ENCODE measurements around the gene DNAH12. TPM values are rescaled to one million over a fixed set of nuclear protein-coding genes. Genes with fewer than 3 reads are reported as not detected.
"Not testable (repeated sequence)": the region's sequence is repeated elsewhere in the genome, so short reads cannot be mapped to it uniquely, and the experiment has no call there.

The DNAH12 gene
- total RNA-seq, 1 experiment from 2014 or later = 0.45 TPM

- no peaks in the 10 kb centered on the region for H3K9me3 Mint-ChIP-seq (ENCODE audit: unreplicated experiment)
- H3K27me3 Mint-ChIP-seq (ENCODE audit: insufficient read depth, unreplicated experiment) = no peaks in the 10 kb centered on the region
- H3K4me3 Mint-ChIP-seq (ENCODE audit: unreplicated experiment) = no peak overlapping the region
- Histone ChIP-seq H3K4me3 (ENCODE audit: low read depth, low read length) (no peak overlapping the region), H3K27me3 (replicated peaks; ENCODE audit: control insufficient read depth, insufficient read depth, low read length) (no peaks in the 10 kb centered on the region), H3K4me1 (peaks cover 25% of the 10 kb centered on the region), H3K9me3 (peaks cover 5% of the 10 kb centered on the region; the same call in 1 of the 2 replicates), H3K36me3 (ENCODE audit: control insufficient read depth, insufficient read depth, low read length) (no peaks in the 10 kb centered on the region)
- BruUV-seq (replicated peaks) = no TSS peak
- H3K27ac Mint-ChIP-seq (ENCODE audit: unreplicated experiment) = peak overlapping the region; percentile 33
- intact Hi-C loops (cut with micrococcal nuclease; ENCODE audit: unreplicated experiment) = no loop called here
- ChIA-PET POLR2A (no interaction called here), CTCF (no interaction called here)
- H3K36me3 Mint-ChIP-seq (ENCODE audit: insufficient read depth, unreplicated experiment) = no peaks in the 10 kb centered on the region
- DNase-seq = no peak
- H3K4me1 Mint-ChIP-seq (ENCODE audit: low read depth, unreplicated experiment) = peaks cover 14% of the 10 kb centered on the region
- TF ChIP-seq CTCF (IDR thresholded peaks at IDR 0.05; ENCODE audit: insufficient read depth in 1 of 2, low read depth in 1 of 2, low read length in 1 of 2, severe bottlenecking in 1 of 2, unreplicated experiment in 1 of 2) = no peak
These were observed 208.7 kb downstream of the DNAH12 start for GRCh38 chr3:57335283-57335938.

GRCh38 chr3:57331078-57331610, 213.0 kb downstream of the DNAH12 start:
- no peaks in the 10 kb centered on the region for H3K9me3 Mint-ChIP-seq (ENCODE audit: unreplicated experiment)
- no peaks in the 10 kb centered on the region for H3K27me3 Mint-ChIP-seq (ENCODE audit: insufficient read depth, unreplicated experiment)
- H3K9me3 ChIP-seq = no peaks in the 10 kb centered on the region
- no peaks in the 10 kb centered on the region for H3K36me3 ChIP-seq (ENCODE audit: control insufficient read depth, insufficient read depth, low read length)
- H3K36me3 Mint-ChIP-seq (ENCODE audit: insufficient read depth, unreplicated experiment) = no peaks in the 10 kb centered on the region
- H3K4me3 Mint-ChIP-seq (ENCODE audit: unreplicated experiment) = no peak overlapping the region
- no TSS peak for BruUV-seq (replicated peaks)
- CTCF ChIA-PET = interaction anchor here (0.5 to 1.5 kb wide), 8 partner anchors 10 to 240 kb away, joined by 3 to 9 read pairs (median 4); partner anchors contain the start of gene PDE12
- intact Hi-C loops (cut with micrococcal nuclease; ENCODE audit: unreplicated experiment) = no loop called here
- no peaks in the 10 kb centered on the region for H3K27me3 ChIP-seq (replicated peaks; ENCODE audit: control insufficient read depth, insufficient read depth, low read length)
- no peak overlapping the region for H3K27ac Mint-ChIP-seq (ENCODE audit: unreplicated experiment)
- H3K4me1 ChIP-seq = peaks cover 13% of the 10 kb centered on the region
- DNase-seq = no peak
- peaks cover 14% of the 10 kb centered on the region for H3K4me1 Mint-ChIP-seq (ENCODE audit: low read depth, unreplicated experiment)
- POLR2A ChIA-PET = no interaction called here
- H3K4me3 ChIP-seq (ENCODE audit: low read depth, low read length) = no peak overlapping the region
- TF ChIP-seq CTCF (IDR thresholded peaks at IDR 0.05; ENCODE audit: insufficient read depth in 1 of 2, low read depth in 1 of 2, low read length in 1 of 2, severe bottlenecking in 1 of 2, unreplicated experiment in 1 of 2) = peak; percentile 23 to 28

- H3K9me3 Mint-ChIP-seq (ENCODE audit: unreplicated experiment); H3K4me3 Mint-ChIP-seq (ENCODE audit: unreplicated experiment); H3K4me1 Mint-ChIP-seq (ENCODE audit: low read depth, unreplicated experiment); H3K27ac Mint-ChIP-seq (ENCODE audit: unreplicated experiment); H3K36me3 ChIP-seq (ENCODE audit: control insufficient read depth, insufficient read depth, low read length); intact Hi-C loops (cut with micrococcal nuclease; ENCODE audit: unreplicated experiment); BruUV-seq (replicated peaks); H3K4me3 ChIP-seq (ENCODE audit: low read depth, low read length); CTCF ChIA-PET; POLR2A ChIA-PET; DNase-seq; H3K27me3 ChIP-seq (replicated peaks; ENCODE audit: control insufficient read depth, insufficient read depth, low read length); H3K9me3 ChIP-seq; H3K36me3 Mint-ChIP-seq (ENCODE audit: insufficient read depth, unreplicated experiment); H3K4me1 ChIP-seq; H3K27me3 Mint-ChIP-seq (ENCODE audit: insufficient read depth, unreplicated experiment): not testable (repeated sequence)
These were observed 217.6 kb downstream of the DNAH12 start for GRCh38 chr3:57326498-57326897.

Measured in Caco-2 (cell line).